Pons (tissue), 1 donor: ENCODE results near the gene CCDC136.

Experiments
- DNase-seq: peaks from one replicate; pipeline ENCODE4 v3.0.0-alpha.2; 2016; ENCODE audit warnings: low spot score

Gene CCDC136

GRCh38 chr7:128791121-128791971, at the start of gene CCDC136:
Gene CCDC136 (plus strand): TSS chr7:128791968. CDS start chr7:128792412, 444 bp downstream.
- DNase-seq = peak; percentile 26

- DNase-seq = no peak
These were observed 49.6 kb upstream of the CCDC136 start for GRCh38 chr7:128742206-128742605.

- no peak for DNase-seq
These were observed 48.5 kb upstream of the CCDC136 start for GRCh38 chr7:128743112-128743772.

- no peak for DNase-seq
These were observed 47.3 kb upstream of the CCDC136 start for GRCh38 chr7:128744366-128744905.

GRCh38 chr7:128745706-128746105, 46.1 kb upstream of the CCDC136 start:
- no peak for DNase-seq

GRCh38 chr7:128747327-128748079, 44.3 kb upstream of the CCDC136 start:
- no peak for DNase-seq

- DNase-seq = no peak
These were observed 39.5 kb upstream of the CCDC136 start for GRCh38 chr7:128752251-128752650.

GRCh38 chr7:128755075-128755818, 36.5 kb upstream of the CCDC136 start:
- DNase-seq = no peak

- peak; percentile 53 for DNase-seq
These were observed 35.8 kb upstream of the CCDC136 start for GRCh38 chr7:128755819-128756476.

GRCh38 chr7:128757203-128757602, 34.6 kb upstream of the CCDC136 start:
- DNase-seq = no peak

- no peak for DNase-seq
These were observed 33.2 kb upstream of the CCDC136 start for GRCh38 chr7:128758553-128758952.

GRCh38 chr7:128759242-128759641, 32.5 kb upstream of the CCDC136 start:
- no peak for DNase-seq

- DNase-seq = no peak
These were observed 28.2 kb upstream of the CCDC136 start for GRCh38 chr7:128763541-128763940.

GRCh38 chr7:128767475-128768110, 24.2 kb upstream of the CCDC136 start:
- no peak for DNase-seq

GRCh38 chr7:128770233-128770632, 21.5 kb upstream of the CCDC136 start:
- DNase-seq = no peak

GRCh38 chr7:128773604-128774003, 18.2 kb upstream of the CCDC136 start:
- no peak for DNase-seq

GRCh38 chr7:128774029-128774689, 17.6 kb upstream of the CCDC136 start:
- DNase-seq = no peak

GRCh38 chr7:128774921-128775320, 16.8 kb upstream of the CCDC136 start:
- DNase-seq = no peak

- DNase-seq = no peak
These were observed 15.9 kb upstream of the CCDC136 start, which contains the start of gene OPN1SW for GRCh38 chr7:128775744-128776474. Gene OPN1SW (minus strand): TSS chr7:128775794. CDS start chr7:128775781, 13 bp downstream.
